H9 (cell line): Measurements from ENCODE around the gene AFAP1L2. TPM values are rescaled to one million over a fixed set of nuclear protein-coding genes. Genes with fewer than 3 reads are reported as not detected.

Experiments used
- DNase-seq: peaks from one replicate; pipeline ENCODE4 v3.0.0-alpha.2; 2017
- H2AFZ ChIP-seq: one replicate; pipeline ENCODE4 v1.6.1; 2013; ENCODE audit warnings: mild to moderate bottlenecking, low read length, control low read depth, moderate library complexity
- H2AK5ac ChIP-seq: 2 replicates; pipeline ENCODE4 v1.6.1; 2013; ENCODE audit warnings: low read length, control low read depth, mixed read lengths; ENCODE audit not compliant: insufficient read length
- H2BK120ac ChIP-seq: one replicate; pipeline ENCODE4 v1.6.1; 2013; ENCODE audit warnings: low read depth, mild to moderate bottlenecking, low read length, control low read depth, inconsistent platforms; ENCODE audit not compliant: poor library complexity, severe bottlenecking
- H2BK12ac ChIP-seq: 2 replicates; pipeline ENCODE4 v1.6.1; 2013; ENCODE audit warnings: low read length, control low read depth, mixed read lengths, low read depth; ENCODE audit not compliant: insufficient read length
- H2BK15ac ChIP-seq: 2 replicates; pipeline ENCODE4 v1.6.1; 2013; ENCODE audit warnings: low read depth, low read length, control low read depth
- H2BK20ac ChIP-seq: one replicate; pipeline ENCODE4 v1.6.1; 2013; ENCODE audit warnings: low read depth, mild to moderate bottlenecking, low read length, control low read depth, inconsistent platforms; ENCODE audit not compliant: poor library complexity, severe bottlenecking
- H2BK5ac ChIP-seq: 2 replicates; pipeline ENCODE4 v1.6.1; 2013; ENCODE audit warnings: low read length, control low read depth, mixed read lengths; ENCODE audit not compliant: insufficient read length
- H3K14ac ChIP-seq: 2 replicates; pipeline ENCODE4 v1.6.1; 2013; ENCODE audit warnings: low read length, control low read depth; ENCODE audit not compliant: insufficient read depth
- H3K18ac ChIP-seq: 2 replicates; pipeline ENCODE4 v1.6.1; 2013; ENCODE audit warnings: low read depth, mild to moderate bottlenecking, mixed read lengths, low read length, control low read depth; ENCODE audit not compliant: insufficient read length
- H3K23ac ChIP-seq: 2 replicates; pipeline ENCODE4 v1.6.1; 2013; ENCODE audit warnings: low read length, control low read depth, mixed read lengths, low read depth; ENCODE audit not compliant: insufficient read length
- H3K23me2 ChIP-seq: 2 replicates; pipeline ENCODE4 v1.6.1; 2013; ENCODE audit warnings: low read depth, mild to moderate bottlenecking, mixed read lengths, low read length, control low read depth; ENCODE audit not compliant: insufficient read length, poor library complexity, severe bottlenecking
- H3K27ac ChIP-seq: 2 replicates; pipeline ENCODE4 v1.5.1; 2013; ENCODE audit warnings: low read length, control low read depth, mixed read lengths, low read depth; ENCODE audit not compliant: insufficient read length
- H3K27me3 ChIP-seq: 2 replicates; pipeline ENCODE4 v1.6.1; 2013; ENCODE audit warnings: low read length, control low read depth, inconsistent platforms; ENCODE audit not compliant: insufficient read depth
- H3K4ac ChIP-seq: 2 replicates; pipeline ENCODE4 v1.6.1; 2013; ENCODE audit warnings: low read depth, mild to moderate bottlenecking, control low read depth, inconsistent platforms, low read length, moderate library complexity
- H3K4me1 ChIP-seq: 2 replicates; pipeline ENCODE4 v1.6.1; 2013; ENCODE audit warnings: low read length, control low read depth, inconsistent platforms; ENCODE audit not compliant: insufficient read depth
- H3K4me2 ChIP-seq: 2 replicates; pipeline ENCODE4 v1.6.1; 2013; ENCODE audit warnings: low read length, control low read depth, mixed read lengths; ENCODE audit not compliant: insufficient read length, insufficient read depth
- H3K56ac ChIP-seq: 2 replicates; pipeline ENCODE4 v1.6.1; 2013; ENCODE audit warnings: low read depth, mild to moderate bottlenecking, mixed read lengths, low read length, control low read depth; ENCODE audit not compliant: insufficient read length
- H3K79me1 ChIP-seq: 2 replicates; pipeline ENCODE4 v1.6.1; 2013; ENCODE audit warnings: low read depth, mild to moderate bottlenecking, moderate library complexity, low read length, control low read depth, inconsistent platforms; ENCODE audit not compliant: insufficient read depth, poor library complexity, severe bottlenecking
- H3K79me2 ChIP-seq: 2 replicates; pipeline ENCODE4 v1.6.1; 2013; ENCODE audit warnings: low read length, control low read depth, inconsistent platforms; ENCODE audit not compliant: insufficient read depth
- H3K9ac ChIP-seq: 2 replicates; pipeline ENCODE4 v1.6.1; 2013; ENCODE audit warnings: low read length, control low read depth, mixed read lengths; ENCODE audit not compliant: insufficient read length; ENCODE audit errors: extremely low read depth
- H3K9me3 ChIP-seq: one replicate; pipeline ENCODE4 v1.6.1; 2013; ENCODE audit warnings: low read depth, low read length, inconsistent platforms; ENCODE audit not compliant: control insufficient read depth
- H3T11ph ChIP-seq: one replicate; pipeline ENCODE4 v1.6.1; 2013; ENCODE audit warnings: mild to moderate bottlenecking, low read length, control low read depth, inconsistent platforms
- H4K20me1 ChIP-seq: one replicate; pipeline ENCODE4 v1.6.1; 2013; ENCODE audit not compliant: control insufficient read depth, insufficient read length, insufficient read depth
- H4K5ac ChIP-seq: 2 replicates; pipeline ENCODE4 v1.6.1; 2013; ENCODE audit warnings: low read depth, mild to moderate bottlenecking, mixed read lengths, low read length, control low read depth; ENCODE audit not compliant: insufficient read length
- H4K8ac ChIP-seq: replicated peaks from 2 replicates; pipeline ENCODE4 v1.6.1; 2013; ENCODE audit warnings: low read length, control low read depth, mixed read lengths, low read depth; ENCODE audit not compliant: insufficient read length
- H4K91ac ChIP-seq: 2 replicates; pipeline ENCODE4 v1.6.1; 2013; ENCODE audit warnings: low read depth, mild to moderate bottlenecking, moderate library complexity, mixed read lengths, low read length, control low read depth; ENCODE audit not compliant: insufficient read length
- H3K27ac Mint-ChIP-seq, 3 experiments: 2 replicates in 2 of 3; 3 replicates in 1 of 3; pipeline ENCODE4 v1.8.0; 2020 to 2021; ENCODE audit warnings: mixed read lengths in 3 of 3, mild to moderate bottlenecking in 1 of 3, moderate library complexity in 1 of 3
- H3K27me3 Mint-ChIP-seq: 2 replicates; pipeline ENCODE4 v1.8.0; 2021; ENCODE audit warnings: low read depth, mild to moderate bottlenecking, moderate library complexity, mixed read lengths
- H3K36me3 Mint-ChIP-seq, 3 experiments: 2 replicates in 2 of 3; 3 replicates in 1 of 3; pipeline ENCODE4 v1.8.0; 2020 to 2021; ENCODE audit warnings: low read depth in 3 of 3, mixed read lengths in 3 of 3; ENCODE audit not compliant: insufficient read depth in 1 of 3
- H3K4me1 Mint-ChIP-seq, 2 experiments: 2 replicates each; pipeline ENCODE4 v1.8.0; 2020; ENCODE audit warnings: mixed read lengths in 2 of 2
- H3K4me3 Mint-ChIP-seq, 2 experiments: 2 replicates in 1 of 2; 3 replicates in 1 of 2; pipeline ENCODE4 v1.8.0; 2020 to 2021; ENCODE audit warnings: mild to moderate bottlenecking in 2 of 2, mixed read lengths in 2 of 2, moderate library complexity in 1 of 2
- H3K9me3 Mint-ChIP-seq, 2 experiments: 2 replicates in 1 of 2; 3 replicates in 1 of 2; pipeline ENCODE4 v1.8.0; 2020; ENCODE audit warnings: mild to moderate bottlenecking in 2 of 2, mixed read lengths in 2 of 2, moderate library complexity in 1 of 2
- WGBS: extraction: QIAGEN DNeasy Blood & Tissue Kit; methylation state at CpG from one replicate; pipeline ENCODE4 v1.1.7; 2013; ENCODE audit warnings: missing lambda C conversion rate, low lambda C conversion rate, mixed read lengths; ENCODE audit not compliant: insufficient read length; ENCODE audit errors: extremely low coverage; 5-methylcytosine and 5-hydroxymethylcytosine counted together
- total RNA-seq: library from RNA; stranded (reverse); gene quantifications from 2 replicates; pipeline ENCODE4 v1.2.1, GENCODE V29; 2021
- TF ChIP-seq, protein P1 (sequence below): fragments of 200-600 bp; sonication (generic); conservative IDR thresholded peaks from 3 replicates; pipeline ENCODE4 v1.8.0; 2021; ENCODE audit warnings: antibody characterized with exemption, mild to moderate bottlenecking

Gene AFAP1L2
- total RNA-seq, 1 experiment from 2014 or later: 0.77 TPM

DNA sequence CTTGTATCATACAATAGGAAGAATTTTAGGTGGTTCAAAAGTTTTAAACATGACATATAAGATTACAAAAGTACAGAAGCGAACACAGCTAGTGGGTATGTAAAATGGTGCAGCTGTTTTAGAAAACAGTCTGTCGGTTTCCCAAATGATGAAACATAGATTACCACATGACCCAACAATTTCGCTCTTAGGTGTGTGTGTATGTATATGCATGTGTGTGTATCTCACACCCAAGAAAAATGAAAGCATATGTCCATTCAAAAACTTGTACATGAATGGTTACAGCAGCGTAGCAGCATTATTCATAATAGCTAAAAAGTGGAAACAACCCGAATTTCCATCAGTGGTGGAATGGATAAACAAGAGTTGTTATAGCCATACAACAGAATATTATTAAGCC lies 23.5 kb downstream of the AFAP1L2 start:
- H3K27me3 Mint-ChIP-seq: peaks cover 10% of the 10 kb centered on the region; the same call in 1 of the 2 replicates
- no peak overlapping the region for H3K18ac ChIP-seq
- H3K27ac ChIP-seq: no peak overlapping the region
- H3K9me3 Mint-ChIP-seq: no peaks in the 10 kb centered on the region
- no peaks in the 10 kb centered on the region for H3K79me2 ChIP-seq
- H3K23me2 ChIP-seq: no peaks in the 10 kb centered on the region
- H3K9me3 ChIP-seq: no peaks in the 10 kb centered on the region
- H2BK5ac ChIP-seq: no peak overlapping the region
- no peak overlapping the region for H4K91ac ChIP-seq
- no peak overlapping the region for H3K14ac ChIP-seq
- H4K20me1 ChIP-seq: no peaks in the 10 kb centered on the region
- no peak overlapping the region for H2BK120ac ChIP-seq
- TF ChIP-seq, protein P1, sequence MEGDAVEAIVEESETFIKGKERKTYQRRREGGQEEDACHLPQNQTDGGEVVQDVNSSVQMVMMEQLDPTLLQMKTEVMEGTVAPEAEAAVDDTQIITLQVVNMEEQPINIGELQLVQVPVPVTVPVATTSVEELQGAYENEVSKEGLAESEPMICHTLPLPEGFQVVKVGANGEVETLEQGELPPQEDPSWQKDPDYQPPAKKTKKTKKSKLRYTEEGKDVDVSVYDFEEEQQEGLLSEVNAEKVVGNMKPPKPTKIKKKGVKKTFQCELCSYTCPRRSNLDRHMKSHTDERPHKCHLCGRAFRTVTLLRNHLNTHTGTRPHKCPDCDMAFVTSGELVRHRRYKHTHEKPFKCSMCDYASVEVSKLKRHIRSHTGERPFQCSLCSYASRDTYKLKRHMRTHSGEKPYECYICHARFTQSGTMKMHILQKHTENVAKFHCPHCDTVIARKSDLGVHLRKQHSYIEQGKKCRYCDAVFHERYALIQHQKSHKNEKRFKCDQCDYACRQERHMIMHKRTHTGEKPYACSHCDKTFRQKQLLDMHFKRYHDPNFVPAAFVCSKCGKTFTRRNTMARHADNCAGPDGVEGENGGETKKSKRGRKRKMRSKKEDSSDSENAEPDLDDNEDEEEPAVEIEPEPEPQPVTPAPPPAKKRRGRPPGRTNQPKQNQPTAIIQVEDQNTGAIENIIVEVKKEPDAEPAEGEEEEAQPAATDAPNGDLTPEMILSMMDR: no peak
- no peak overlapping the region for H3K4me2 ChIP-seq
- H3K27me3 ChIP-seq: no peaks in the 10 kb centered on the region
- WGBS: no CpG with 5 or more reads among the region's 5 CpGs
- H3K4ac ChIP-seq: no peak overlapping the region
- no peak overlapping the region for H3K9ac ChIP-seq
- H4K5ac ChIP-seq: no peak overlapping the region
- no peaks in the 10 kb centered on the region for H3K36me3 Mint-ChIP-seq
- H3K27ac Mint-ChIP-seq: no peak overlapping the region
- no peak overlapping the region for H3K23ac ChIP-seq
- no peak overlapping the region for H2AFZ ChIP-seq
- H2BK12ac ChIP-seq: no peak overlapping the region
- no peak overlapping the region for H3T11ph ChIP-seq
- no peak overlapping the region for H4K8ac ChIP-seq
- no peak overlapping the region for H3K4me3 Mint-ChIP-seq
- H3K4me1 ChIP-seq: no peaks in the 10 kb centered on the region
- DNase-seq: no peak
- H3K79me1 ChIP-seq: no peaks in the 10 kb centered on the region
- H2AK5ac ChIP-seq: no peak overlapping the region
- no peak overlapping the region for H2BK20ac ChIP-seq
- H3K56ac ChIP-seq: no peak overlapping the region
- peaks cover 4 to 9% of the 10 kb centered on the region in 2 experiments; a peak in 3 of 4 replicates for H3K4me1 Mint-ChIP-seq
- H2BK15ac ChIP-seq: no peak overlapping the region
